ENCODE data around the gene ARMH3.
A peak's percentile ranks its signal among the peaks of the same experiment; 100 is the strongest.

DNA sequence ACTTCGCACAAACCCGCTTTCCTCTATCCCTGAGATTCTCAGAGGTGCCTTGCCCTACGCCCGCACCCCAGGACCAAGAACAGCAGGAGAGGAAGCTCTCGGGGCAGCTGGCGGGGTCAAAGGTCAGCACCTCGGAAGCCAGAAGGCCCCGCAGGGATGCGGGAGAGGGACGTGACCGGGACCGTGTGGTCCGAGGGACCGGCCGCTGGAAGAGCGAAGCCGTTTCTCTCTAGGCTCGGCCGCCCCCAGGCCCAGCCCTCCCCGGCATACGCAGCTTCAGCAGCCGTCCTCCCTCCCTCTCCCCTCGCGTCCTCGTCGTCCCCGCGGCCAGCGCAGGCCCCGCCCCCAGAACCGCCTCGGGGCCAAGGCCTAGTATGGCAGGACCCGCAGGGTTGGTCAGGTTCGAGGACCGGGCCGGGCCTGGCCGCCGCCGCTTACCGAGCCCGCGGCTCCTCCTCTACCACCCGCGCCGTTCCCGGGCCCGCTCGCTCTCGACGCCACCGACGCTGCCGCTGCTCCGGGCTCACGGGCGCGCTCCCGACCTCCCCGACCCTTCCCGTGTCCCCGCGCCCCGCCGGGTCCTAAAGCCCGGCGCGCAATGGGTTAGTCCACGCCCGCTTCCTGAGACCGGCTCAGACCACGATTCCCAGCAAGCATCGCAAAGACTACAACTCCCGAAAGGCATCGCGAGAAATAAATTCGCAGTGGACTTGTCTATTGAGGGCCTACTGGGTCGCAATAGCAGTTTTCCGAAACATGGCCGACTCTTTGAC is at the start of gene ARMH3:
- TF ChIP-seq, protein P1, sequence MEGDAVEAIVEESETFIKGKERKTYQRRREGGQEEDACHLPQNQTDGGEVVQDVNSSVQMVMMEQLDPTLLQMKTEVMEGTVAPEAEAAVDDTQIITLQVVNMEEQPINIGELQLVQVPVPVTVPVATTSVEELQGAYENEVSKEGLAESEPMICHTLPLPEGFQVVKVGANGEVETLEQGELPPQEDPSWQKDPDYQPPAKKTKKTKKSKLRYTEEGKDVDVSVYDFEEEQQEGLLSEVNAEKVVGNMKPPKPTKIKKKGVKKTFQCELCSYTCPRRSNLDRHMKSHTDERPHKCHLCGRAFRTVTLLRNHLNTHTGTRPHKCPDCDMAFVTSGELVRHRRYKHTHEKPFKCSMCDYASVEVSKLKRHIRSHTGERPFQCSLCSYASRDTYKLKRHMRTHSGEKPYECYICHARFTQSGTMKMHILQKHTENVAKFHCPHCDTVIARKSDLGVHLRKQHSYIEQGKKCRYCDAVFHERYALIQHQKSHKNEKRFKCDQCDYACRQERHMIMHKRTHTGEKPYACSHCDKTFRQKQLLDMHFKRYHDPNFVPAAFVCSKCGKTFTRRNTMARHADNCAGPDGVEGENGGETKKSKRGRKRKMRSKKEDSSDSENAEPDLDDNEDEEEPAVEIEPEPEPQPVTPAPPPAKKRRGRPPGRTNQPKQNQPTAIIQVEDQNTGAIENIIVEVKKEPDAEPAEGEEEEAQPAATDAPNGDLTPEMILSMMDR (IDR thresholded peaks at IDR 0.05), result peak in 1 of 3 donors; percentile 23
- TF ChIP-seq POLR2A (IDR thresholded peaks at IDR 0.05) (peak; percentile 20), POLR2AphosphoS5 (IDR thresholded peaks at IDR 0.05) (peak; percentile 73 to 82 (median 81))

All from breast epithelium (tissue), 3 donors.